Progenitor cell of endocrine pancreas (in vitro differentiated cells): ENCODE data around the gene KDM1B. TPM values are rescaled to one million over a fixed set of nuclear protein-coding genes. Genes with fewer than 3 reads are reported as not detected.
A peak's percentile ranks its signal among the peaks of the same experiment; 100 is the strongest.

Source experiments
- DNase-seq: peaks from one replicate; pipeline ENCODE4 v3.0.0; 2021; ENCODE audit warnings: low spot score; ENCODE audit not compliant: unreplicated experiment
- H3K27ac Mint-ChIP-seq: 2 replicates; pipeline ENCODE4 v1.8.0; 2021; ENCODE audit warnings: mild to moderate bottlenecking, moderate library complexity, mixed read lengths
- H3K27me3 Mint-ChIP-seq: 2 replicates; pipeline ENCODE4 v1.8.0; 2021; ENCODE audit warnings: mixed read lengths
- H3K36me3 Mint-ChIP-seq: 2 replicates; pipeline ENCODE4 v1.8.0; 2022; ENCODE audit warnings: mixed read lengths; ENCODE audit not compliant: insufficient read depth
- H3K4me1 Mint-ChIP-seq: 2 replicates; pipeline ENCODE4 v1.8.0; 2021; ENCODE audit warnings: low read depth, mixed read lengths
- H3K4me3 Mint-ChIP-seq: 2 replicates; pipeline ENCODE4 v1.8.0; 2021; ENCODE audit warnings: low read depth, mild to moderate bottlenecking, moderate library complexity, mixed read lengths
- H3K9me3 Mint-ChIP-seq: 2 replicates; pipeline ENCODE4 v1.8.0; 2021; ENCODE audit warnings: low read depth, mixed read lengths
- CTCF ChIP-seq: fragments of 200-600 bp; sonication (generic); IDR thresholded peaks from one replicate; pipeline ENCODE4 v1.5.0; 2021; ENCODE audit warnings: antibody characterized with exemption, mild to moderate bottlenecking; ENCODE audit not compliant: unreplicated experiment
- total RNA-seq: library from RNA; stranded (reverse); gene quantifications from 2 replicates; pipeline ENCODE4 v1.2.1, GENCODE V29; 2021

The KDM1B gene
- total RNA-seq, 1 donor from 2014 or later, result 21.7 TPM

- Mint-ChIP-seq H3K27ac (no peak overlapping the region), H3K4me3 (no peak overlapping the region), H3K4me1 (peaks cover 7% of the 10 kb centered on the region), H3K9me3 (no peaks in the 10 kb centered on the region), H3K36me3 (peaks cover 29% of the 10 kb centered on the region), H3K27me3 (no peaks in the 10 kb centered on the region)
- no peak for TF ChIP-seq CTCF
- no peak for DNase-seq
Observed at GRCh38 chr6:18253635-18254034, 98.4 kb downstream of the KDM1B start.

GRCh38 chr6:18254793-18255192 is 99.6 kb downstream of the KDM1B start:
- no peak for TF ChIP-seq CTCF
- Mint-ChIP-seq H3K36me3 (peaks cover 26% of the 10 kb centered on the region), H3K4me3 (no peak overlapping the region), H3K4me1 (peaks cover 8% of the 10 kb centered on the region), H3K27ac (peak overlapping the region; percentile 3), H3K9me3 (no peaks in the 10 kb centered on the region), H3K27me3 (no peaks in the 10 kb centered on the region)
- no peak for DNase-seq

- Mint-ChIP-seq H3K36me3 (peaks cover 18% of the 10 kb centered on the region), H3K27me3 (no peaks in the 10 kb centered on the region), H3K27ac (no peak overlapping the region), H3K4me1 (peaks cover 38% of the 10 kb centered on the region), H3K4me3 (no peak overlapping the region), H3K9me3 (no peaks in the 10 kb centered on the region)
- no peak for DNase-seq
- TF ChIP-seq CTCF, result no peak
Observed at GRCh38 chr6:18259675-18260447, 104.6 kb downstream of the KDM1B start.

GRCh38 chr6:18260448-18261106 is 105.4 kb downstream of the KDM1B start:
- no peaks in the 10 kb centered on the region for H3K9me3 Mint-ChIP-seq
- no peak for DNase-seq
- no peak for TF ChIP-seq CTCF
- peaks cover 14% of the 10 kb centered on the region for H3K36me3 Mint-ChIP-seq
- no peaks in the 10 kb centered on the region for H3K27me3 Mint-ChIP-seq
- H3K4me1 Mint-ChIP-seq, result peaks cover 42% of the 10 kb centered on the region
- H3K27ac Mint-ChIP-seq, result peak overlapping the region; percentile 33
- H3K4me3 Mint-ChIP-seq, result peak overlapping the region; percentile 16

GRCh38 chr6:18261877-18262276 is 106.7 kb downstream of the KDM1B start:
- no peak overlapping the region for H3K27ac Mint-ChIP-seq
- H3K9me3 Mint-ChIP-seq, result no peaks in the 10 kb centered on the region
- TF ChIP-seq CTCF, result no peak
- peak overlapping the region; percentile 95 for H3K4me3 Mint-ChIP-seq
- DNase-seq, result no peak
- peaks cover 11% of the 10 kb centered on the region for H3K36me3 Mint-ChIP-seq
- no peaks in the 10 kb centered on the region for H3K27me3 Mint-ChIP-seq
- H3K4me1 Mint-ChIP-seq, result peaks cover 42% of the 10 kb centered on the region
